HG03280 (cell line): ENCODE measurements around the gene CLDND2.

Source experiments
- ATAC-seq: cut with Tn5 transposase; IDR thresholded peaks from one replicate; pipeline ENCODE4 v1.9.1; 2021; ENCODE audit warnings: mild to moderate bottlenecking, moderate library complexity; ENCODE audit not compliant: unreplicated experiment

CLDND2 gene

DNA sequence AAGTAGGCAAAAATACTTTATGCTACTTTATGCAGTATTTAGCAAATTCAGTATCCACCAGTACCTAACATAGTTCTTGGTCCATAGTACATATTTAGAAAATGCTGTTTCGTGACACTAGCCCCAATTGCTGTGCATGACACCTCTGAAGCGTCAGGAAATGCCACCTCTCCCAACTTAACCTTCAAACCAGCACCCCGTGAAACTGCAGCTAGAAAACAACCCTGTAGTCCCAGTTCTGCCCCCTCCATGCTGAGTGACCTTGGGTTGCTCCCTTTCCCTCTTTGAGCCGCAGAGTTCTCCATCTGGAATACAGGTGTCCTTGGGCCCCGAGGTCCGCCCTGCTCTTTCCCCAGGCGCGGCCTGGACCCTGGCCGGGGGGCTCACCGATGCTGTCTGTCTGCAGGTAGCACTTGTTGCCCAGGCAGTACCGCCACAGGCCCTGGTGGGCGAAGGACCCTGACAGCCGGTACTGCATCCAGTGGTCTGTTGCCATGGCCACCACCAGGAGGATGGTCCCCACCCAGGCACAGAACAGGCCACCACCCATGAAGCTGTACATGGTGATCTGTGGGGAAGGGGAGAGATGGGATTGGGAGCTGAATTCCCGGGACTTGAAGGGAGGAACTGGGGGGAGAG lies 18.2 kb upstream of the CLDND2 start:
- ATAC-seq = no peak

DNA sequence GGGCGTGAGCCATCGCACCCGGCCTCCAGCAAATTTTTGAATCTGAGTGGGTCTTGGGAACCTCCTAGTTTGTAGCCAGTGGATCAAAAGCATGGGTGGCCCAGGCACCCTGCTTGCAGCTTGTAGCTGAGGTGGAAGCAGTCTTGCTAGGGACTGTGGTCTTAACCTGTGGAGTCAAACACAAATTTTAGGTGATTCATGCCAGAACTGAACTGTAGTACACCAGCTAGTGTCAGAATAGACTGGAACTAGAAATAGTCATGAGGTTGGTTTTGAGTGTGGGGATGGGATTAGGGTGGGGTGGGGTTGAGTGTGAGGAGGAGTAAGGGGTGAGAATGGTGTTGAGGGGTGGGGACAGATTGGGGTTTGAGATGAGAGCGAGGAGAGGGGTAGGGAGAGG lies 13.2 kb upstream of the CLDND2 start:
- ATAC-seq = no peak

DNA sequence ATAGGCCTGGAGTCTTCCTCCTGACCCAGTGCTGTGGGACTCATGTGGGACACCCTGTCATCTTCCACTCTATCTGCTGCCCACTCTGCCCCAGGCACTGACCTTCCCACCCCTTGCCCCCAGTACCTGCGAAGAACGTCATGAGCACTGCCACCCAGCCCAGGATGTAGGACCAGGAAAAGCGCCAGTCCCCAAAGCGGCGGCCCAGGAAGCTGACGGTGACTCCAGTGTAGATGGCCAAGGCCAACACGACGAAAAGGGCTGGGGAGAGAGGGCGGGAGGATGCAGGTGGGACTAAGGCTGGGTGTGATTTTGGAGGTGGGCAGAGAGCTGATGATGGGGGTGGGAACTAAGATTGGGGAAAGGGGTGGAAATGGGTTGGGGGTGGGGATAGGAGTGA lies 11.6 kb upstream of the CLDND2 start:
- ATAC-seq = no peak

DNA sequence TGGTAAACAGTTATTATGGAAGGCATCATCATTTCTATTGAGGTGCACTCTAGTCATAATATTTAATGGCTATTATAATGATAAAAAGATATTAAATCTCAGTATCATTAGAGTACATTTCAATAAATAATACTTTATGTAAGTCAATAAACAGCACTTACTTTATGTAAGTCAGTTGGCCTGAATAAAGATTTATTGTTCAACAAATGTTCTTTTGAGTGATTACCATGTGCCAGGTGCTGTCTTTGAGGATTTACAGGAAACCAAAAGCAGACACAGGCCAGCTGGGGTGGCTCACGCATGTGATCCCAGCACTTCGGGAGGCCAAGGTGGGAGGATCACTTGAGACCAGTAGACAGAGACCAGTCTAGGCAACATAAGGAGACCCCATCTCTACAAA lies 8.6 kb upstream of the CLDND2 start:
- ATAC-seq = no peak

DNA sequence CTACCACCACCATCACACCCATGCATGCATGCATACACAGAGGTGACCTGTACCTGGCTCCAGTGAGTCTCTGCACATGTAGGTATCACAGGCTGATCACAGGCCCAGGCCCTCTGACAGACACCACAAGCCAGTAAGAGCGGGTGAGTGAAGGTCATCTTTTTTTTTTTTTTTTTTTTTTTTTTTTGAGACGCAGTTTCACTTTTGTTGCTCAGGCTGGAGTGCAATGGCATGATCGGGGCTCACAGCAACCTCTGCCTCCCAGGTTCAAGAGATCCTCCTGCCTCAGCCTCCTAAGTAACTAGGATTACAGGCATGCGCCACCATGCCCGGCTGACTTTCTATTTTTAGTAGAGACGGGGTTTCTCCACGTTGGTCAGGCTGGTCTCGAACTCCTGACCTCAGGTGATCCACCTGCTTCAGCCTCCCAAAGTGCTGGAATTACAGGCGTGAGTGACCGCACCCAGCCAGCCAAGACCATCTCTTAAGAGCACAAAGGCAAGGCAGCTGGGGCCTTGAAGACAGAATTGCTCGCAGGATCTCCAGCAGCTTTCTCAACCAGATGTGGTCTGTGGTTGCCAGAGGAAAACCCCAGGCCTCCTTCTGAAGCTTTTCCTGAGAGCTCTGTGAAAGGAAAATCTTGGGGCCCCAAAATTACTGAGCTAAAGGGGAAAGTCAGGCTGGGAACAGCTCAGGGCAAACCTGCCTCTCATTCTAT lies 6.9 kb upstream of the CLDND2 start:
- ATAC-seq = no peak

DNA sequence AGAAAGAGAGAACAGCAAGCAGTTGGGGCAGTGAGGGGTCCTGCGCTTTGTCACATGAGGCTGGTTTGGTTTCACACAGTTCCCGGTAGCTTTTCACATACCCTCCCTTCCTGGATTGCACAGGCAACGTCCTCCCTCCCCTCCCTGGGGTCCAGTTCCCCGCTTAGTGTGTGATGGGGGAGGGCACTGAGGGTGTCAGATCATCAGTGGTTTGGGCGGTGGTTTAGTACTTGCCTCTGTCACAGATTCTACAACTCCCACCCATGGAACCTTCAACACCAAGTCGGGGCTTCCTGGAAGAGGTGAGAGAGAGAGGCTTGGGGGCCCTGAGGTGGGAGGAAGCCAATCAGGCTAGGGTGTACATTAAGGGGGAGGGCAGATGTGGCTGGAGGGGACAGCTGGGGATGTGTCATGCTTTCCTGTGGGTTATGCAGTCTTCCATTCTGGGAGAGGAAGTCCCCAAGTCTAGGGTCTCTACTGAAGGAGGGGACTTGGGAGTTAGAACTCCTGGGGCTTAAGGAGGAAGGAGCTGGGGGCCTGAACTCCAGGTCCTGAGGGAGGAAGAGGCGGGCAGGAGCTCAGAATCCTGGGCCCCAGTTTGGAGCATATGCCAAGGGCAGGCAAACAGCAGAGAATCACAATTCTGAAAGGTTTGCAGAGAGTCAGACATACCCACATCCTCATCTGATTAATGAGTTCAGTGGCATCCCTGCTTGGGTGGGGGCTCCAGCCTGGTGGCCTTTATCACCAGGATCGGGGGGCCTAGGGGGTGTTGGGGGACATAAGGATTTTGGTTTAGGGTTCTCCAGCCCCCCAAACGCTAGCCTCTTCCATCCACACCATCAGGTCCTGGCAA lies 4.1 kb upstream of the CLDND2 start, which contains the start of gene NKG7:
Gene NKG7 (minus strand): TSS at position 6 of the 856 bp plus-strand sequence. CDS start 119 bp downstream, outside the sequence.
- no peak for ATAC-seq

DNA sequence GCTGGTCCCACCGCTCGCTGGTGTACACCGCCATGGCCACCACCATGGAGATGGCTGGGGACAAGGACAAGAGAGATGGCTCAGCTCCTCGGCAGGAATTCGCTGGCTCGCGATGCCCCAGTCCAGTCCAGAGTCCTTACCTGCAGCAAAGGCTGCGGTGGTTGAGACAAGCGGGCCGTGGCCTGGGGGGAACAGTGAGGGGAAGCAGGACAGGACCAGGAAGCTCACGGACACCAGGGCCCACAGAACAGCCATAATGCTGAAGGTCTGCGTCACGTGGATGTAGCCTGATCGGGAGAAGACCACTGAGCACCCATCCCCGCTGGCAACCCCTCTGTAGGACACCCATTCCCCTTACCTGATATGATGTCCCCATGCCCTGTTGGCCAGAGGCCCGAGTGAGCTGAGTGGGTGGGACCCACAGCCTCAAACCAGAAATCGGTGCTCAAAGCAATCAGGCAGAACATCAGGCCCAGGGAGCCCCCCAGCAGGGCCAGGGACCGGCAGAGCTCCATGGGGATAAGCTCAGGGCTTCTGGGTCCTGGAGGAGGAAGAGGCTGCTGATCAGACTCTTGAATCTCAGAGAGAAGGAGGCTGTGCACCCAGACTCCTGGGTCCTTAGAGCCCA lies 3.3 kb upstream of the CLDND2 start:
- ATAC-seq = no peak

DNA sequence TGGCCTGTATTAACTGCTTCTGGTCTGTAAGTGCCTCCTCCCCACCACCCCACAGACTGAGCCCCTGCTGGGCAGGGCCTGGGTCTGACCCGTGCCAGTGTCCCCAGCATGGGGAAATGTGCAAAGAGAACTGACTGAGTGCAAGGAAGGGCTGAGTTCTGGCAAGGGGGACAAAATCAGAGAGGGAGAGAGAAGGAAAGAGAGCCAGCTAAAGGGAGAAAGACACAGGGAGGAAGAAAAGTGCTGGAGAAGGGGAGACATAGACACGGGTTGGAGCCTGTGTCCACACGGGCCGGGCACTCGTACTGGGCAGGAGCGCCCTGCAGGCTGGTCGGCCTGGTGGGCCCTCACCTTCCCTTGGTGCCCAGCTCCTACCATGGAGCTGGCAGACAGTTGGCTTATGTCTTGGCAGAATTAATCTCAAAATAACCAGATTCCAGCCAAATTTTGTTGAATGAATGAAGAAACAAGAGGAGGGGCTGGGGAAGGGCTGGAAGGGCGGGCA lies 2.4 kb upstream of the CLDND2 start:
- no peak for ATAC-seq

DNA sequence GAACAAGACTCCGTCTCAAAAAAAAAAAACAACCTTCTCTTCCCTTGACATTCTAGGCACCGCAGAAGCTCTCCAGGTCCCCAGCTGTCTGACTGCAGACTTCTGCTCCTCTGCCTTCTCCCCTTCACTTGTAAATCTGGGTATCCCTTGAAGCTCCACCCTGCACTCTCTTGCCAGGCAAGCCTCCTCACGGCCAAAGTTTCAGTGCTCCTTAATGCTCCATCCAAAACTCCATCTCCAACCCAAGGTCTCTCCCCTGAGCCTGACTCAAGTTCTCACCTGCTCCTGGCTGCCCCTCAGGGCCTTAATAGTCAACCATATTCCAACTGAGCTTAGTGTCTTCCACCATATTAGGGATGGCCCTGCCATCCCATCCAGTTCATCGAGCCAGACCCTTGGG lies 1.4 kb upstream of the CLDND2 start:
- no peak for ATAC-seq

DNA sequence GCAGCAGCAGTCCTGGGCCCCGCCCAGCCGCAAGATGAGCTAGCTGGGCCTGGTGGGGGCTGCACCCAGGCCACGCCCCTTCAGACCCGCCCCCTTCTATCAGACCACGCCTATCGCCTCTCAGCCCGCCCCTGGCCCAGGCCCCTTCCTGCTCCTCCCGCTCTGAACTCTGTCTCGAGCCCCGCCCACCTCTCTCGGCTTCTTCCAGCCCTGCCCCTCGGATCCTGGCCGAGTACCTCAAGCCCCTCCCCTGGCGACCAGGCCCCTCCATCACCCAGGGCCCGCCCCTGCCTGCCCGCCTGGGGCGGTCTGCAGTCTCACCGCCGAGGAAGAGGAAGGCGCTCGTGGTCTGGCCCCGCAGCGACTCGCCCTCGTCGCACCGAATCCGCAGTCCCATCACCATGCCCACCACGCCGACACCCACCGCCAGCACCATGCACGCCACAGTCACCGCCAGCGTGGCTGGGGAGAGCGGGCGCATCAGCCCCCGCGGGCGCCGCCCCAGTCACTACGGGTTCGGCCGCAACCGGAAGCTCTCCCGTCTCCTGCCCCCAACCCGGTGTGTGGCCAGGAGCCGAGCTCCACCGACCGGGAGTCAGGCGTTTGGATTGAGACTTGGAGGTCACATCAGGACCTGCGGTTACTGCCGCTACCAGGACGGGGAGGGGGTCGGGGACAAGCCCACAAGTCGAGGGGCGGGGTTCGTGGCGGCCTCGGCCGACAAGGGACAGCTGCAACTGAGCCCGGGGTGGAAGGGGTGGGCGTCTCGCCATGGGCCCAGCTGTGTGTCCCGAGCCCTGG lies 1.0 kb downstream of the CLDND2 start:
- peak; percentile 78 for ATAC-seq

DNA sequence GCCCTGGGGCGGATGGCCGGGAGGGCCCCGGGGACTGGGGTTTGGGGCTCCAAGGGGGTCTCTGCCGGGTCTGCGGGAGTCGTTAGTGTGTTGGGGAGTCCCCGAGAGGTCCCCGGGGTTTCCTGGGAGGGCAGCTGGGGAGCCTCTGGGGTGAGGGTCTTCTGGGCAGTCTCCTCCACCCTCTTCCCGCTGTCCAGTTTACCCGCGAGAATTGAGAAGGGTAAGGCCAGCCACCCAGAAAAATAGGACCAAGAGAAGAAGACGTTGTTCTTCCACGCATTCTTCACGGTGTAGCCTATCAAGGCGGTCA lies 1.6 kb downstream of the CLDND2 start:
- no peak for ATAC-seq

DNA sequence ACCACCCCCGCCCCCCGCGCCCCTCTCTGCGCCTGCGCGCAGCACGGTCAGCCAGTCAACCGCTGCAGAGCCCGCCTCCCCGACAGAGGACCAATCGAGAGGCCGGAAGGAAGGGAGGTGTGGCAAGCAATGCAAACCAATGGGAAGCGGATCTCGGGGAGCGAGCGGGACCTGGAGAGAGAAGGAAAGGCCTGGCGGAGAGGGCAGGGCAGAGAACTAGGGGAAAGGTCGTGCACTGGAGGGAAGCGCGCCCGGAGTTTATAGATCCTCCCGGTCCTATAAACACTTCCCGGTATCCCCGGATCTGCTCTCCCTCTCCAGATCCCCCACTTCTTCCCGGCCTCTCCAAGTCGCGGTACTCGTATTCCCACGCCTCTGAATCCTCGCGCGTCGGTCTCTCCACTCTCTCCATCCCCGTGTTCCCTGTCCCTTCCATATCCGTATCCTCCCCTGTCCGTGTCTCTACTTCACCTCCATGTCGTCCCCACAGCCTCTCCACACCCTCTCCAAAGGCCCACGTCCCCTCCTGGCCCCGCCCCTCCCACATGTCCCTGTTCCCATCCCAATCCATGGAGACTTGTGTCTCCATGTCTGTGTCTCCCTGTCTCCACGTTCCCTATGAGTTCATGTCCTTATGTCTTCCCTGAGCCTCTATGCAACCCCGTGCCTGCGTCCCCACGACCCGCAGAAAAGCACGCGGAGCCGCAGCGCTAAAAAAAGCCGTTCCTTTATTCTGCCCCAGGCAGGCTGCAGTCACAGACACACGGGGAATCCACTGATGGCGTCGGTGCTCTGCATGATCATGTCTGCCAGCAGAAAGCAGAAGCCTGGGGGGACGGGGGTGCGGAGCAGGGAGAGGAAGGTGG lies 2.2 kb downstream of the CLDND2 start:
- peak; percentile 52 for ATAC-seq

DNA sequence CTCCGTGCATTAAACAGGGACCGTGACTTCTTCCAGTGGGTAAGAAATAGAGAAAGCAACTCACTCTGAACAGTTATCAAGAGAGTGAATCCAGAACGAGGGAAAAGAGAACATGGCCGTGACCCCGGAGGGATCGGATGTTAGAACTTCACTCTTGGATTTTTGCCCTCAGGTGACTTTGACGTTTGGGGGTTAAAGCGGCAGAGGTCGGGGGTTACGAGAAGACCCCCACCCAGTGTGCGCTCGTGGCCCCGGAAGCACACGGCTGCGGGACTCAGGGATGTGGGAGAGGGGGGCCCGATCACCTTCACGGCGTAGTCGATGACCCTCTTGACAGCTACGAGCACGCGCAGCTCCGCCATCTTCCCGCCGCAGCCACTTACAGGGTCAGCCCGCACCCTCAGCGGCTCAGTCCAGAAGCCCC lies 2.8 kb downstream of the CLDND2 start, which contains the start of gene ETFB:
Gene ETFB (minus strand): TSS at position 424 of the 424 bp plus-strand sequence. CDS start 62 bp downstream, at position 362.
- ATAC-seq = no peak

DNA sequence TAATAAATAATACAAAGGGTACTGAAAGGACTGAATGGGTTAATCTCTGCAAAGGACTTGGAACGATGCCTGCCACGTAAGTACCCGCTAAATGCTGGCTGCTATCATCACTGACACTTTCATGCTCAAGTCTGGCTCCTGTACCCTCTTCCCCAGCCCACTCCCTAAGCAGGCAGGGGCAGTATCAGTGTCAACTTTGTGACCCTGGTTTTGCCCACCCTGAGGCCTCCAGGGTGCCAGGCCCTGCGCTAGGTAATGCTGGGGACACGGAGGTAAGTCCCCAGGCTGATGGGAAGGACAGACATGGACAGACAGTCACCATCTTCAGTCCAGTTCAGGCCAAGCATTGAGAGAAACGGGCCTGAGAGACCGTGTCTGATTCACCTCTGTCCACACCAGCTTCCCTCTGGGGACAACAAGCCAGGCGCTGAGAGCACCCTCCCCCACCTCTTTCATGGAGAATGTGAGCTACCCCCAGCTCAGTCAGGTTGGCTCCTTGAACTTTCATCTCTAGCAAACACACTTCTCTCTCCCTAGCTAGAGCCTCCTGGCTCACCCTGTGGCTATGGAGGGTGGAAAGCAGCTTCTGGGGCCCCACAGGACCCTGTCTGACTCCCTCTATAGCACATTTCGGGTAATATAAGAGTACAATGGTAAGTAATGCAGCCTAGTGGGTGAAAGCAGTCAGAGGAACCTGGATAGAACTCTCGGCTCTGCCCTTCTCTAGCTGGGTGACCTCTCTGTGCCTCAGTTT lies 3.4 kb downstream of the CLDND2 start:
- ATAC-seq = no peak

DNA sequence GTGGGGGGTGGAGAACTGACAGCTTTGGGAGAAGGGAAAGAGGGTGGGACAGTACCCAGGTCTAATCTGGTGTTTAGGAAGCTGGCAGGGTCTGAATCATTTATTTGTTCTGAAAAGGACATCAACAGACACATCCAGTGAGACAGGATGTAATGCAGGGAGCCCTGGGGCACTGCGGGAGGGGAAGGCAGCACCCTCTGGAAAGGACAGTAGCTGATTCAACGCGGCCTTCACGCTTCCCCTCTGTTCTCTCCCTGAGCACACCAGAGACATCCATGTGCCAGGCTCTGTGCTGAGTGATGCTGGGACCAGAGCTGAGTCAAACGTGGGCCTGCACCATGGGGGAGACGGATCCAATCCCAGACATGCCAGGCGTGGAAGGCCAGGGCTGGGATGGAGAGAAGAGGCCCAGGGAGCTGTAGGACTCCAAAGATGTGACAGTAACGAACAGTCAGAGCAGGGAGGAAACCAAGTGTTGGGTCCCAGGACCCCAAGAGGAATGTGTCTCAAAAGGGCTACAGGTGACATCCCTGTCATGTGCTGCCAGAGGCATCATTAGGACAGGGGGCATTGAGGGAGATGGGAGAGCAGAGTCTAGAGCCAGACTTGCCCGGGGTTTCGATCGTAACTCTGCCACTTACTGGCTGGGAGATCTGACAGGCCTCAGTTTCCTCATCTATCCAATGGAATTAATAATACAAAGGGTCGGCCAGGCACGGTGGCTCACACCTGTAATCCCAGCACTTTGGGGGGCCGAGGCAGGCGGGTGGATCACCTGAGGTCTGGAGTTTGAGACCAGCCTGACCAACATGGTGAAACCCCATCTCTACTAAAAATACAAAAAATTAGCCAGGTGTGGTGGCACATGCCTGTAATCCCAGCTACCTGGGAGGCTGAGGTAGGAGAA lies 4.3 kb downstream of the CLDND2 start:
- ATAC-seq = no peak

DNA sequence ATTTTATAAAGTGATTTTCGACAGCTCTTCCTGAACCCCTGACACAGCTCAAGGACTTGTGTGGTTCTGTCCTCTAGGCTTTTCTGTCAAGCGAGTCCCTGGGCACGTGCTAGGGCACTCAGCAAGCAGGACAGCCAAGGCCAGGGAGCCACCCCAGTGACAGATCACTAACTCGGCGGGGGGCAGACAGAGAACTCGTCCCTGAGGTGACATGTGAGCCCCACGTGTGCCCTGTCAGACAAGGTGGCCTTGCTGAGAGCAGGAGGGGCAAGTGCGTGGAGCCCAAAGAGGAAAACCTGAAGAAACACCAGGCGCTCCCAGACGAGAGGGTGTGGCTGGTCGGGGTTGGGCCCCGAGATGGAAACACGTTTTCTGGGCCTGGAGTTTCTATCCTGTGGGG lies 7.6 kb downstream of the CLDND2 start:
- no peak for ATAC-seq

DNA sequence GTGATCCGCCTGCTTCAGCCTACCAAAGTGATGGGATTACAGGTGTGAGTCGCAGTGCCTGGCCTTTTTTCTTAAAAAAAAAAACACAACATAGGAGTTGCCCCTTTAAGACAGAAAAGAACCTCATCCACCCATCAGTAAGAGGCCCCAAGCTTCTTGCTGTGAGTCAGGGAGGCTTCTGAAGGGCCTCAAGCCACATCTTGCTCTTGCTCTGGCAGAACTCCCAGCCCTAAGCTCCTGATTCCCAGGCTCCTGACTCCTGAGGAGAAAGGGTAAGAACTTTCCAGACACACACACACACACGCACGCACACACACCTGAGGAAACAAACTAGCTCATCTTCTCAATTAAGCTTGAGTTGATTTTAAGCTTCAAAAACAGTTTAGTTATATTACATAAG lies 9.5 kb downstream of the CLDND2 start:
- no peak for ATAC-seq

DNA sequence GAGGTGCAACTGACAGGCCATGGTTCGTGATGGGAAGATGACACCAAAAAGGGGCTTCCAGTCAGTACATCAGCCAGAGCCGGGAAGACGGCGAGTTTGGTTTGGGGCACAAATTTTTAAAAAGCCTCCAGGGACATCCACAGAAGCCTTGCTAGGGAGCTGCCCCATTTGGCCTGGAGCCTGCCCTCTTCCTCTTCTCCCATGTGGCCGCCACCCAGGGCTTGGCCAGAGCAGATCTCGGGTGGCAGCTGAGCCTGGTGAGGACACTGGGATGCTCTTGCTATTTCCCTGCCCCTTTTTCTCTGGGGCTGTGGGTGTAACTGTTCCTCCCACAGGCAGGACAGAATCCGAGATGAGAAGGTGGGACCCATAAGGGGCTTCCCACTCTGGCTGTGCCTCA lies 10.9 kb downstream of the CLDND2 start:
- no peak for ATAC-seq
